Trophoblast cell (in vitro differentiated cells and primary cell): ENCODE data around the gene TBX20.

Source experiments
- DNase-seq, 2 donors: peaks; one replicate each; pipeline ENCODE4 v3.0.0-alpha.2; 2016
- H2AFZ ChIP-seq: 2 replicates; pipeline ENCODE4 v1.6.1; 2013; ENCODE audit warnings: low read length, moderate library complexity, mild to moderate bottlenecking; ENCODE audit not compliant: insufficient read depth, poor library complexity
- H2AK5ac ChIP-seq: 2 replicates; pipeline ENCODE4 v1.6.1; 2013; ENCODE audit warnings: mild to moderate bottlenecking, low read length
- H2BK120ac ChIP-seq: 2 replicates; pipeline ENCODE4 v1.6.1; 2013; ENCODE audit warnings: low read length, mild to moderate bottlenecking, moderate library complexity; ENCODE audit not compliant: insufficient read depth, poor library complexity
- H2BK12ac ChIP-seq: 2 replicates; pipeline ENCODE4 v1.6.1; 2013; ENCODE audit warnings: mild to moderate bottlenecking, low read length, moderate library complexity
- H2BK5ac ChIP-seq: 2 replicates; pipeline ENCODE4 v1.6.1; 2013; ENCODE audit warnings: low read length, low read depth, moderate library complexity, mild to moderate bottlenecking; ENCODE audit not compliant: poor library complexity
- H3K14ac ChIP-seq: 2 replicates; pipeline ENCODE4 v1.6.1; 2013; ENCODE audit warnings: mild to moderate bottlenecking, low read length
- H3K18ac ChIP-seq: 2 replicates; pipeline ENCODE4 v1.6.1; 2013; ENCODE audit warnings: mild to moderate bottlenecking, low read length
- H3K23ac ChIP-seq: 2 replicates; pipeline ENCODE4 v1.6.1; 2013; ENCODE audit warnings: low read length
- H3K27ac ChIP-seq: 2 replicates; pipeline ENCODE4 v1.5.1; 2013; ENCODE audit warnings: low read depth, mild to moderate bottlenecking, inconsistent platforms, low read length, moderate library complexity
- H3K27me3 ChIP-seq: 2 replicates; pipeline ENCODE4 v1.6.1; 2013; ENCODE audit warnings: inconsistent platforms, mild to moderate bottlenecking, low read length, moderate library complexity; ENCODE audit not compliant: insufficient read depth
- H3K36me3 ChIP-seq, 2 experiments: 1 replicate in 1 of 2; 2 replicates in 1 of 2; pipeline ENCODE4 v1.6.1; 2013; ENCODE audit warnings: low read length in 2 of 2, mild to moderate bottlenecking in 2 of 2, moderate library complexity in 1 of 2; ENCODE audit not compliant: insufficient read depth in 2 of 2, control insufficient read depth in 1 of 2
- H3K4ac ChIP-seq: 2 replicates; pipeline ENCODE4 v1.6.1; 2013; ENCODE audit warnings: low read depth, mild to moderate bottlenecking, low read length, moderate library complexity
- H3K4me1 ChIP-seq, 2 experiments: 1 replicate in 1 of 2; 2 replicates in 1 of 2; pipeline ENCODE4 v1.6.1; 2013; ENCODE audit warnings: low read length in 2 of 2, mild to moderate bottlenecking in 2 of 2, moderate library complexity in 1 of 2; ENCODE audit not compliant: insufficient read depth in 2 of 2, control insufficient read depth in 1 of 2
- H3K4me2 ChIP-seq: 2 replicates; pipeline ENCODE4 v1.6.1; 2013; ENCODE audit warnings: inconsistent platforms, mild to moderate bottlenecking, low read length, moderate library complexity
- H3K4me3 ChIP-seq: 2 replicates; pipeline ENCODE4 v1.5.1; 2013; ENCODE audit warnings: mild to moderate bottlenecking, low read depth, low read length, inconsistent platforms
- H3K79me1 ChIP-seq: one replicate; pipeline ENCODE4 v1.6.1; 2013; ENCODE audit warnings: low read length
- H3K79me2 ChIP-seq: 2 replicates; pipeline ENCODE4 v1.6.1; 2013; ENCODE audit warnings: low read length, mild to moderate bottlenecking; ENCODE audit not compliant: control insufficient read depth, insufficient read depth, poor library complexity
- H3K9ac ChIP-seq: 2 replicates; pipeline ENCODE4 v1.6.1; 2013; ENCODE audit warnings: mild to moderate bottlenecking, low read length
- H3K9me3 ChIP-seq: 2 replicates; pipeline ENCODE4 v1.6.1; 2013; ENCODE audit warnings: low read depth, mild to moderate bottlenecking, control low read depth, inconsistent platforms, low read length; ENCODE audit not compliant: insufficient read depth
- H4K12ac ChIP-seq: 2 replicates; pipeline ENCODE4 v1.6.1; 2013; ENCODE audit warnings: low read depth, mild to moderate bottlenecking, low read length, moderate library complexity
- H4K8ac ChIP-seq: 2 replicates; pipeline ENCODE4 v1.6.1; 2013; ENCODE audit warnings: low read depth, mild to moderate bottlenecking, low read length, moderate library complexity
- H4K91ac ChIP-seq: one replicate; pipeline ENCODE4 v1.6.1; 2013; ENCODE audit warnings: low read depth, mild to moderate bottlenecking, low read length, moderate library complexity
- WGBS: extraction: QIAGEN DNeasy Blood & Tissue Kit; methylation state at CpG from one replicate; pipeline ENCODE4 v1.1.7; 2013; ENCODE audit warnings: missing lambda C conversion rate; ENCODE audit not compliant: insufficient read length, insufficient coverage; ENCODE audit errors: extremely low coverage; 5-methylcytosine and 5-hydroxymethylcytosine counted together

TBX20 gene

DNA sequence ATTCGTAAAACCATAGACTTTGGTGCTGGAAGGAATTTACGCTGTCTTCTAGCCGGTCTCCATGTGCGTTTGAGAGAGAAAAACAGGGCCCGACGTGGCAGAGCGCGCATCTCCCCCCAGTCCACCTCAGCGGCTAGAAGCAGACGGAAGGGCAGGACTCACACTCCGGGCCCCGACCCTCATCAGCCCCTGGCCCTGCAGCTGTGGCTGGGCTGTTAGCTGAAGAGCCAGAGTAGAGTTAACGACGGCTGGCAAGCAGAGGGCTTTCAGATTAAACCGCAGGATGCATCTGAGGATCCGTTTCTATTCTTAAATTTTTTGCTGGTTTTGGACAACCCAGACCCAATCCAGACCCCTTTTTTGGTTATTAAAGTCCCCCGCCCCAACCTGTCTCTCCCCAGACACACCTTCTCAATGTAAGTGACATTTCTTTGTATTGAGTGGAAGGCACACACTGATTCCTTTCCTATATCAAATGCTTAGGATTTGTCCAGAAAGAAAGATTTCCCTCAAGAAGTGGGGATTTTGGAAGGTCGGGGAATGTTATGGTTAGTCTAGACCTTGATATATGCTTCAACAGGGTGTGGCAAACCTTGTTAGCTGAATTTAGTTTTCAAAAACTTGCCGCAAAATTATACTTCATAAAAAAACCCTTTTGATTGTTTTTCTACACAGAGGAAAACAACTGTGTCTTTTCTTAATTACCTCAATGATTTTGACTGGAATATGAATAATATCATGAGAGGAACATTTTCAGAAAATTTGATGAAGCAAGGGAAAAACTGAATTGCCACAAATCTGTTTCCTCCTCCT lies 1.7 kb upstream of the TBX20 start:
- no peak overlapping the region for H2BK5ac ChIP-seq
- no peak overlapping the region for H3K27ac ChIP-seq
- no CpG with 5 or more reads among the region's 19 CpGs for WGBS

DNA sequence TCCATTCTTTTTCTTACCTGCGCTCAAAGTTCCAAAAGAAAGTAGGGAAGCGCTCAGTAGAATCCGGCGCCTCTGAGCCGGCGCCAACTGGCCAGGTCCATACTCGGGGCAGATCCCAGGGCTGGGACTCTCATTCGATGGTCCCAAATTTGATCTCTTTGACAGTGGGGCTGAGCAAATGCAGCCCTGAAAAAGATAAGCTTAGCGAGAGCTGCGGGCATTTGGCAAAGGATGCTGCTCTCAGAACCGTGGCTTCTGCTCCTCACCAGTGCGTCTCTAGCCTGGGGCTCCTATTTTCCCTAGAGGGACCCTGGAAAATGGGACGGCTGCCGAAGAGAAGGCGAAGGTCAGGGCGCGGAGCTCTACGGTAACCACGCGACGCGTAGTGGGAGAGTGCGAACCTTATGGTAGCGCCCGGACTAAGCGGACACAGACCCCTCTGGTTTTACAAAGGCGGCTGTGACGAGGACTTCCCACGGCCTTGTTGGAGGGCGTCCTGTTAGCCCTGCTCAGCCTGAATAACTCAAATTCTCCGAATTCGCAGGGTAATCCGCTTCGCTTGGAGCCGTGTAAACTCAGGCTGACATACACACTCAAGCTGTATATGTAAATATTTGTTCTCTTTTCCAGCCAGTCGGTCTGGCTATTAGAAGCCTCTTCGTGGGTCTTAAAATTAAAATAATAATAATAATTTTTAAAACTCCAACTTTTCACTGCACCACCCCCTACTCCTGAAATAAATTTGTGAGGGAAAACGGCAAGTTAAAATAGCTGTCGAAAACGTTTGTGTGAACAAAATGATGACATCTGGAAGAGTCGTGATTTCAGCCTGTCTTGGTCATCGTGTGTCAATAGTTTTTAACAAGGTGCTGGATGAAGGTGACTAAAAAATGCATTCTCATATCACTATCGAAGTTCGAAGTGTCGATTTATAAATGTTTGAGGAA lies 869 bp upstream of the TBX20 start:
- H2BK120ac ChIP-seq: peak overlapping the region; percentile 26
- no peak for DNase-seq
- no peak overlapping the region for H3K14ac ChIP-seq
- no peaks in the 10 kb centered on the region for H3K36me3 ChIP-seq
- peaks cover 11% of the 10 kb centered on the region for H3K79me1 ChIP-seq
- no peak overlapping the region for H3K4me3 ChIP-seq
- H3K9ac ChIP-seq: no peak overlapping the region
- peaks cover 80% of the 10 kb centered on the region for H3K27me3 ChIP-seq
- peak overlapping the region; percentile 75 for H4K8ac ChIP-seq
- WGBS: no CpG with 5 or more reads among the region's 45 CpGs
- no peak overlapping the region for H2AK5ac ChIP-seq
- H2BK5ac ChIP-seq: no peak overlapping the region
- H3K4me2 ChIP-seq: peak overlapping the region; percentile 88
- H3K23ac ChIP-seq: no peak overlapping the region
- no peak overlapping the region for H3K27ac ChIP-seq
- peak overlapping the region; percentile 38 for H4K91ac ChIP-seq
- no peak overlapping the region for H3K4ac ChIP-seq
- peak overlapping the region; percentile 42 for H2AFZ ChIP-seq
- H3K9me3 ChIP-seq: peaks cover 5% of the 10 kb centered on the region
- peaks cover 6 to 26% of the 10 kb centered on the region in 2 experiments for H3K4me1 ChIP-seq
- H2BK12ac ChIP-seq: peak overlapping the region; percentile 80
- no peak overlapping the region for H4K12ac ChIP-seq
- H3K18ac ChIP-seq: no peak overlapping the region
- peaks cover 2% of the 10 kb centered on the region for H3K79me2 ChIP-seq

More for the DNA sequence above, 1.7 kb upstream of the TBX20 start:
- H2BK120ac ChIP-seq: no peak overlapping the region
- DNase-seq: no peak
- no peak overlapping the region for H3K4me3 ChIP-seq
- no peak overlapping the region for H3K9ac ChIP-seq
- H3K18ac ChIP-seq: no peak overlapping the region
- H3K9me3 ChIP-seq: peaks cover 5% of the 10 kb centered on the region
- peaks cover 83% of the 10 kb centered on the region for H3K27me3 ChIP-seq
- peaks cover 2% of the 10 kb centered on the region for H3K79me2 ChIP-seq
- H3K79me1 ChIP-seq: peaks cover 11% of the 10 kb centered on the region
- H4K12ac ChIP-seq: no peak overlapping the region
- no peaks in the 10 kb centered on the region for H3K36me3 ChIP-seq
- no peak overlapping the region for H3K14ac ChIP-seq
- H3K4me2 ChIP-seq: no peak overlapping the region
- no peak overlapping the region for H2BK12ac ChIP-seq
- H4K91ac ChIP-seq: peak overlapping the region; percentile 25
- no peak overlapping the region for H2AK5ac ChIP-seq
- peaks cover 6 to 26% of the 10 kb centered on the region in 2 experiments for H3K4me1 ChIP-seq
- H3K4ac ChIP-seq: no peak overlapping the region
- no peak overlapping the region for H4K8ac ChIP-seq
- no peak overlapping the region for H3K23ac ChIP-seq
- H2AFZ ChIP-seq: no peak overlapping the region

DNA sequence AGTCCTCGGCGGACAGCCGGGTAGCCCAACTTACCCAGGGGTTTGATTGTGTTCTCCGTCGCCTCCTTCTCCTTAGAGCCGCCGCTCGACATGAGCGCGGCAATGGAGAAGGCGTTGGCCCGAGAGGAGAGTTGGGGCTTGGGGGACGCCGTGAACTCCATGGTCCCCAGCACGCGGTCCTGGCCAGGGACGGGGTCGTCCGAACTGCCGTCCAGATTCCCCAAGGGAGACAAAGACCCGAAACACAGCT lies 515 bp downstream of the TBX20 start:
- Histone ChIP-seq H3K4me1 (peaks cover 9 to 34% of the 10 kb centered on the region in 2 experiments), H2BK120ac (no peak overlapping the region), H4K12ac (peak overlapping the region; percentile 6), H3K27ac (no peak overlapping the region), H3K9ac (peak overlapping the region; percentile 60), H2BK12ac (peak overlapping the region; percentile 33), H3K14ac (peak overlapping the region; percentile 26), H3K79me1 (peaks cover 11% of the 10 kb centered on the region), H3K36me3 (no peaks in the 10 kb centered on the region), H4K8ac (peak overlapping the region; percentile 77), H3K18ac (no peak overlapping the region), H2AFZ (peak overlapping the region; percentile 77), H3K4ac (no peak overlapping the region), H3K4me2 (peak overlapping the region; percentile 88), H3K79me2 (peaks cover 2% of the 10 kb centered on the region), H2AK5ac (no peak overlapping the region), H2BK5ac (no peak overlapping the region), H3K27me3 (peaks cover 79% of the 10 kb centered on the region), H3K4me3 (peak overlapping the region; percentile 75), H3K9me3 (peaks cover 7% of the 10 kb centered on the region), H3K23ac (no peak overlapping the region), H4K91ac (peak overlapping the region; percentile 16)
- WGBS: no CpG with 5 or more reads among the region's 21 CpGs
- DNase-seq: peak in 1 of 2 donors; percentile 38

DNA sequence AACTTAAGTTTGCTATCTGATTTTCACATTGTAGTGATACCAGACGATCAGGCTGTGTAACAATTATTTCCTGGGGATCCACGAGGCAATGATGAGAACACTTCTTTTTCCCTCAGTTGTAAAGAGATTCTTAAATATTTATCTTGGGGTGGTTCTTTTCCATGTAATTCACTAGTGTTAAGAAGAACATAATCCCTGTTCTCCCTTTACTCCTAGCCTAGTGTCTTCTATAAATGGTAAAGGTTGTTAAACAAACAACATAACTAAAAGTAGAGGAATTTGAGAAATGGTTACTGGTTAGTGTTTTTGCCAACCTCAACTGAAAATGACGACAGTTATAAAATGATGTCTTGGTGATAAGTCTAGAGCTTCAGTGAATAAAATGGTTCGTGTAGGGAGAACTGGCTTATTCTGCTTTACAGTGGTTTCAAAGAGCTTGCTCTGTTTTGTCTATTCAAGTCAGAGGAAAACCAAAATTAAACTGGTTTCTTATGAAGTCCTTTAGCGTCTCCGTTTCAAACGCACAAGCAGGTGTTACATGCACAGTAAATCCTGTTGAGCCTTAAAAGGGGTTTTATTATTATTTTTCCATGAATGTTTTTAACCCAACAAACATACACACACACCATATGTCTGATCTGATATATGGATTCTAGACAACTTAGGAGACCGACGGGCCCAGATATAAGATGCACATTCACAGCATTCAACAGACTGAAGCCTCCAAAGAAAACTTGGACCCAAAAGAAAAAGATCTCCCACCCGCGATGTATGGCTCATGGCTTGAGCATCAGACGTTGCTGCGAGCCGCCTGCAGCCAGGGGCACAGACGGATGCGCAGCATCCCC lies 1.1 kb downstream of the TBX20 start:
- Histone ChIP-seq H2BK12ac (peak overlapping the region; percentile 33), H3K4me1 (peaks cover 6 to 29% of the 10 kb centered on the region in 2 experiments), H3K4me3 (peak overlapping the region; percentile 75), H3K9me3 (peaks cover 7% of the 10 kb centered on the region), H3K27me3 (peaks cover 73% of the 10 kb centered on the region), H4K12ac (no peak overlapping the region), H3K79me2 (peaks cover 2% of the 10 kb centered on the region), H2AK5ac (no peak overlapping the region), H2AFZ (peak overlapping the region; percentile 77), H4K8ac (no peak overlapping the region), H3K23ac (no peak overlapping the region), H3K4ac (no peak overlapping the region), H3K27ac (no peak overlapping the region), H3K9ac (peak overlapping the region; percentile 60), H3K14ac (no peak overlapping the region), H3K4me2 (peak overlapping the region; percentile 88), H3K18ac (no peak overlapping the region), H3K79me1 (peaks cover 11% of the 10 kb centered on the region), H2BK120ac (no peak overlapping the region), H3K36me3 (no peaks in the 10 kb centered on the region), H4K91ac (no peak overlapping the region), H2BK5ac (no peak overlapping the region)
- no peak for DNase-seq
- no CpG with 5 or more reads among the region's 16 CpGs for WGBS
